Endothelial cell (in vitro differentiated cells): ENCODE measurements around the gene FNDC1. TPM values are rescaled to one million over a fixed set of nuclear protein-coding genes. Genes with fewer than 3 reads are reported as not detected.

Source experiments
- DNase-seq: peaks from one replicate; pipeline ENCODE4 v3.0.0; 2021; ENCODE audit warnings: low spot score
- H3K27ac Mint-ChIP-seq: one replicate; pipeline ENCODE4 v1.8.0; 2021; ENCODE audit warnings: mixed read lengths, inconsistent platforms; ENCODE audit not compliant: unreplicated experiment
- H3K27me3 Mint-ChIP-seq: one replicate; pipeline ENCODE4 v1.8.0; 2021; ENCODE audit warnings: mild to moderate bottlenecking, moderate library complexity, mixed read lengths, inconsistent platforms; ENCODE audit not compliant: unreplicated experiment
- H3K36me3 Mint-ChIP-seq: one replicate; pipeline ENCODE4 v1.8.0; 2021; ENCODE audit warnings: mild to moderate bottlenecking, low read depth, mixed read lengths, inconsistent platforms; ENCODE audit not compliant: unreplicated experiment
- H3K4me1 Mint-ChIP-seq: one replicate; pipeline ENCODE4 v1.8.0; 2021; ENCODE audit warnings: mild to moderate bottlenecking, mixed read lengths, inconsistent platforms; ENCODE audit not compliant: unreplicated experiment
- H3K4me3 Mint-ChIP-seq: one replicate; pipeline ENCODE4 v1.8.0; 2021; ENCODE audit warnings: mild to moderate bottlenecking, mixed read lengths, inconsistent platforms; ENCODE audit not compliant: unreplicated experiment
- H3K9me3 Mint-ChIP-seq: one replicate; pipeline ENCODE4 v1.8.0; 2021; ENCODE audit warnings: mixed read lengths, inconsistent platforms; ENCODE audit not compliant: unreplicated experiment
- CTCF ChIP-seq: fragments of 200-600 bp; sonication (generic); IDR thresholded peaks from one replicate; pipeline ENCODE4 v1.5.0; 2021; ENCODE audit warnings: antibody characterized with exemption; ENCODE audit not compliant: unreplicated experiment
- total RNA-seq: library from RNA; stranded (reverse); fragmentation: NEBNext Ultra II Directional; extraction: Animal tissue kit (Norgen Biotek cat#: 25700); gene quantifications from one replicate; pipeline ENCODE4 v1.2.1, GENCODE V29; 2021; ENCODE audit not compliant: unreplicated experiment

Gene FNDC1
- total RNA-seq, 1 donor from 2014 or later, result 1.2 TPM

- Mint-ChIP-seq H3K4me3 (no peak overlapping the region), H3K4me1 (no peaks in the 10 kb centered on the region), H3K27me3 (no peaks in the 10 kb centered on the region), H3K36me3 (no peaks in the 10 kb centered on the region), H3K27ac (no peak overlapping the region), H3K9me3 (no peaks in the 10 kb centered on the region)
- TF ChIP-seq CTCF, result no peak
- DNase-seq, result no peak
Observed at GRCh38 chr6:159313018-159313417, 143.8 kb downstream of the FNDC1 start.

- no peaks in the 10 kb centered on the region for H3K36me3 Mint-ChIP-seq
- H3K4me1 Mint-ChIP-seq, result peaks cover 4% of the 10 kb centered on the region
- DNase-seq, result no peak
- no peaks in the 10 kb centered on the region for H3K9me3 Mint-ChIP-seq
- H3K27ac Mint-ChIP-seq, result no peak overlapping the region
- no peak overlapping the region for H3K4me3 Mint-ChIP-seq
- H3K27me3 Mint-ChIP-seq, result no peaks in the 10 kb centered on the region
- TF ChIP-seq CTCF, result no peak
Observed at GRCh38 chr6:159315562-159315961, 146.4 kb downstream of the FNDC1 start.

GRCh38 chr6:159317430-159317829 lies 148.2 kb downstream of the FNDC1 start:
- Mint-ChIP-seq H3K36me3 (no peaks in the 10 kb centered on the region), H3K4me3 (no peak overlapping the region), H3K4me1 (peaks cover 4% of the 10 kb centered on the region), H3K9me3 (no peaks in the 10 kb centered on the region), H3K27me3 (no peaks in the 10 kb centered on the region), H3K27ac (no peak overlapping the region)
- TF ChIP-seq CTCF, result no peak
- DNase-seq, result no peak

GRCh38 chr6:159321267-159321666 lies 152.1 kb downstream of the FNDC1 start:
- H3K36me3 Mint-ChIP-seq, result no peaks in the 10 kb centered on the region
- DNase-seq, result no peak
- H3K4me3 Mint-ChIP-seq, result no peak overlapping the region
- H3K4me1 Mint-ChIP-seq, result peaks cover 4% of the 10 kb centered on the region
- no peak for TF ChIP-seq CTCF
- H3K9me3 Mint-ChIP-seq, result no peaks in the 10 kb centered on the region
- H3K27me3 Mint-ChIP-seq, result no peaks in the 10 kb centered on the region
- H3K27ac Mint-ChIP-seq, result no peak overlapping the region

Other genes starting within 250 kb of the FNDC1 start
- 4.4 TPM for gene RSPH3, start 169.2 kb upstream of the FNDC1 start, total RNA-seq
- 0.41 TPM for gene TAGAP, start 124.4 kb upstream of the FNDC1 start, total RNA-seq